CD4-positive, alpha-beta T cell (primary cell): ENCODE measurements around the gene STRA6. TPM values are rescaled to one million over a fixed set of nuclear protein-coding genes. Genes with fewer than 3 reads are reported as not detected.

ENCODE experiments used
- ATAC-seq: fragments of 200-7000 bp; cut with Tn5 transposase; one replicate; pipeline ENCODE4 v1.10.0; 2022; ENCODE audit warnings: mild to moderate bottlenecking; ENCODE audit not compliant: poor library complexity
- CTCF ChIA-PET: fragments of 350-600 bp; sonication (Branson Sonifier 250); formaldehyde crosslinking; loops from one replicate; lab custom pipeline; 2021; ENCODE audit warnings: antibody characterized with exemption, inconsistent platforms; lab: Charles Lee
- POLR2A ChIA-PET: fragments of 350-600 bp; sonication (Branson Sonifier 250); formaldehyde crosslinking; loops from one replicate; lab custom pipeline; 2021; ENCODE audit warnings: antibody characterized with exemption, inconsistent platforms; lab: Charles Lee
- DNase-seq, 14 experiments: peaks; one replicate each; pipeline ENCODE4 v3.0.0-alpha.2; 2013 to 2020; ENCODE audit warnings: mixed read lengths in 2 of 14
- H3K27ac ChIP-seq, 2 donors: one replicate each; pipeline versions ENCODE4 v1.5.1 to v1.7.0; 2013; ENCODE audit warnings: low read length in 2 of 2, low read depth in 1 of 2, mild to moderate bottlenecking in 1 of 2
- H3K27me3 ChIP-seq, 2 experiments: 1 replicate in 1 of 2; 2 replicates in 1 of 2; pipeline versions ENCODE4 v1.6.1 to v1.7.0; 2013; ENCODE audit warnings: low read length in 2 of 2, control low read depth in 1 of 2, mild to moderate bottlenecking in 1 of 2, moderate library complexity in 1 of 2; ENCODE audit not compliant: insufficient read depth in 2 of 2, control insufficient read depth in 1 of 2
- H3K36me3 ChIP-seq: one replicate; pipeline ENCODE4 v1.6.1; 2013; ENCODE audit warnings: low read length, control low read depth; ENCODE audit not compliant: insufficient read depth
- H3K4me1 ChIP-seq: one replicate; pipeline ENCODE4 v1.6.1; 2013; ENCODE audit warnings: low read length, control low read depth; ENCODE audit not compliant: insufficient read depth
- H3K4me3 ChIP-seq: one replicate; pipeline ENCODE4 v1.5.1; 2013; ENCODE audit warnings: mild to moderate bottlenecking, low read length, moderate library complexity
- H3K9me3 ChIP-seq, 2 experiments: 1 replicate in 1 of 2; 2 replicates in 1 of 2; pipeline versions ENCODE4 v1.6.1 to v1.7.0; 2013; ENCODE audit warnings: low read length in 2 of 2, mild to moderate bottlenecking in 2 of 2, control low read depth in 1 of 2, moderate library complexity in 1 of 2; ENCODE audit not compliant: control insufficient read depth in 1 of 2, insufficient read depth in 1 of 2
- H3K27ac Mint-ChIP-seq: one replicate; pipeline ENCODE4 v1.8.0; 2020; ENCODE audit warnings: mixed read lengths
- H3K27me3 Mint-ChIP-seq: one replicate; pipeline ENCODE4 v1.8.0; 2021; ENCODE audit warnings: mixed read lengths
- H3K36me3 Mint-ChIP-seq: one replicate; pipeline ENCODE4 v1.8.0; 2021; ENCODE audit warnings: low read depth, mixed read lengths
- H3K4me1 Mint-ChIP-seq: one replicate; pipeline ENCODE4 v1.8.0; 2021; ENCODE audit warnings: low read depth, mixed read lengths
- H3K4me3 Mint-ChIP-seq: one replicate; pipeline ENCODE4 v1.8.0; 2020; ENCODE audit warnings: mild to moderate bottlenecking, mixed read lengths
- H3K9me3 Mint-ChIP-seq: one replicate; pipeline ENCODE4 v1.8.0; 2020; ENCODE audit warnings: mixed read lengths
- intact Hi-C, 2 experiments: fragments of 100-400 bp; cut with DNase I in 1 of 2; cut with micrococcal nuclease in 1 of 2; formaldehyde crosslinking; loops; one replicate each; pipeline versions ENCODE4 v1.15.1 to v1.9.0; 2023 to 2025; cut with DNase I, micrococcal nuclease
- total RNA-seq, 174 experiments: library from RNA in 2 of 174; stranded (reverse) in 2 of 174; gene quantifications; one replicate each; pipeline ENCODE4 v1.2.3 and lab custom pipeline; 2021 to 2026
- TF ChIP-seq, protein P1 (sequence below): fragments of 200-600 bp; IDR thresholded peaks from one replicate; pipeline ENCODE4 v1.8.0; 2022; ENCODE audit warnings: antibody characterized with exemption, mild to moderate bottlenecking

The STRA6 gene
- total RNA-seq, 2 experiments from 2014 or later = not detected

DNA sequence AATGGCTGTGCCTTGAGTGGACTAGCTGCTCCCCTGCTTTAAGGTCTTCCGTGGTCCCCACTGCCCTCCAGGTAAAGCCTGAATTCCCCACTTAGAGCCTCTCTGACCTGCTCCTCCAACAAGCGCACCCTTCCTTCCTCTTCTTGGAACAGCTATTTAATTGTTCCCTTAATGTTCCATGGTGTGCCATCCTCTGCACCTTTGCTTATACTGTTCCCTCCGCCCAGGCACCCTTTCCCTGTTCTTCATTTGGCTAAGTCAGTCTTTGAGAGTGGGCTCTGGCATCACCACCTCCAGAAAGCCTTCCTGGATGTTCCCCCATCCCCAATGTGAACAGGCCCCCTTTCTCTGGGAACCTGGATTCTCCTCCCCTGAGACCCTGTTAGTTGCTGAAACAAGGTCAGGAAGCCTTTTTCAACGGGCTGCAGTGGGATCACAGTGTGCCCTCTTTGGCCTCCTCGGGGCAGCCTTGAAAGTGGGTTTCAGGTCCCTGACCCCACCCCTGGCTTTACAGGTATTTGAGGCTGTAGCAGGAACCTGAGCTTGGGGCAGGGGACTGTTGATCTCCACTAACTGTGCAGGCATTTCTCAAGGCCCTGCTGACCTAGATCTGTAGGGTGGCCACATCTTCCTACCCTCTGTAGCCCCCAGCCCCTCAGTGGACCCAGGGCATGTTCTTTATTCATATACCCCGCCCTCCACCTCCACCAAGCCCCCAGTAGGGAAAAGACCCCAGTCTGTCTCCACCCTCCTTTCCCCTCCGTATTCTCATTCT lies 24.1 kb downstream of the STRA6 start:
- Mint-ChIP-seq H3K4me1 (no peaks in the 10 kb centered on the region), H3K4me3 (no peak overlapping the region), H3K36me3 (no peaks in the 10 kb centered on the region), H3K27ac (no peak overlapping the region), H3K27me3 (no peaks in the 10 kb centered on the region), H3K9me3 (no peaks in the 10 kb centered on the region)
- Histone ChIP-seq H3K9me3 (peaks cover 0 to 5% of the 10 kb centered on the region in 2 experiments), H3K4me1 (no peaks in the 10 kb centered on the region), H3K4me3 (no peak overlapping the region), H3K36me3 (no peaks in the 10 kb centered on the region), H3K27me3 (no peaks in the 10 kb centered on the region), H3K27ac (no peak overlapping the region)
- intact Hi-C loops = no loop called here
- DNase-seq (no peak), ATAC-seq (no peak)
- POLR2A ChIA-PET = no interaction called here
- TF ChIP-seq, protein P1, sequence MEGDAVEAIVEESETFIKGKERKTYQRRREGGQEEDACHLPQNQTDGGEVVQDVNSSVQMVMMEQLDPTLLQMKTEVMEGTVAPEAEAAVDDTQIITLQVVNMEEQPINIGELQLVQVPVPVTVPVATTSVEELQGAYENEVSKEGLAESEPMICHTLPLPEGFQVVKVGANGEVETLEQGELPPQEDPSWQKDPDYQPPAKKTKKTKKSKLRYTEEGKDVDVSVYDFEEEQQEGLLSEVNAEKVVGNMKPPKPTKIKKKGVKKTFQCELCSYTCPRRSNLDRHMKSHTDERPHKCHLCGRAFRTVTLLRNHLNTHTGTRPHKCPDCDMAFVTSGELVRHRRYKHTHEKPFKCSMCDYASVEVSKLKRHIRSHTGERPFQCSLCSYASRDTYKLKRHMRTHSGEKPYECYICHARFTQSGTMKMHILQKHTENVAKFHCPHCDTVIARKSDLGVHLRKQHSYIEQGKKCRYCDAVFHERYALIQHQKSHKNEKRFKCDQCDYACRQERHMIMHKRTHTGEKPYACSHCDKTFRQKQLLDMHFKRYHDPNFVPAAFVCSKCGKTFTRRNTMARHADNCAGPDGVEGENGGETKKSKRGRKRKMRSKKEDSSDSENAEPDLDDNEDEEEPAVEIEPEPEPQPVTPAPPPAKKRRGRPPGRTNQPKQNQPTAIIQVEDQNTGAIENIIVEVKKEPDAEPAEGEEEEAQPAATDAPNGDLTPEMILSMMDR = no peak
- CTCF ChIA-PET = no interaction called here

DNA sequence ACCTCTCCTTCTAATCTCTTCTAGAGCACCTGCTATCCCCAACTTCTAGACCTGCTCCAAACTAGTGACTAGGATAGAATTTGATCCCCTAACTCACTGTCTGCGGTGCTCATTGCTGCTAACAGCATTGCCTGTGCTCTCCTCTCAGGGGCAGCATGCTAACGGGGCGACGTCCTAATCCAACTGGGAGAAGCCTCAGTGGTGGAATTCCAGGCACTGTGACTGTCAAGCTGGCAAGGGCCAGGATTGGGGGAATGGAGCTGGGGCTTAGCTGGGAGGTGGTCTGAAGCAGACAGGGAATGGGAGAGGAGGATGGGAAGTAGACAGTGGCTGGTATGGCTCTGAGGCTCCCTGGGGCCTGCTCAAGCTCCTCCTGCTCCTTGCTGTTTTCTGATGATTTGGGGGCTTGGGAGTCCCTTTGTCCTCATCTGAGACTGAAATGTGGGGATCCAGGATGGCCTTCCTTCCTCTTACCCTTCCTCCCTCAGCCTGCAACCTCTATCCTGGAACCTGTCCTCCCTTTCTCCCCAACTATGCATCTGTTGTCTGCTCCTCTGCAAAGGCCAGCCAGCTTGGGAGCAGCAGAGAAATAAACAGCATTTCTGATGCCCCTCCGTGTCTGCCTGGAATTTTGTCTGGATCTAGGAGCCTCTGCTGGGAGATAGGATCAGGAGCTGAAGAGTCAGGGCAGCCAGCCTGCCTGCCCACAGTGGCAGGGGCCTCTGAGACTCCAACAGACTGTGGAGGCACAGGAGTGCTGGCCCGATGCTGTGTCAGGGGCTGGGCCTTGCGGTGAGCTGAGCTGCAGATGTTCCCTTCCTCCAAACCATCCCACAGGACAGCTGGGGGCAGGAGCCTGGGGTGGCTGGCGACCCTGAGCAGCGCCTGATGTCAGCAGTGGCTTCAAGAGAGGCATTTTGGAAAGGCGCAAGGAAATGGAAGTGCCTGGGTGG lies 26.0 kb downstream of the STRA6 start:
- POLR2A ChIA-PET = no interaction called here
- Histone ChIP-seq H3K27ac (no peak overlapping the region), H3K27me3 (no peaks in the 10 kb centered on the region), H3K4me1 (no peaks in the 10 kb centered on the region), H3K4me3 (no peak overlapping the region), H3K9me3 (peaks cover 0 to 5% of the 10 kb centered on the region in 2 experiments), H3K36me3 (no peaks in the 10 kb centered on the region)
- ATAC-seq (no peak), DNase-seq (no peak)
- no peaks in the 10 kb centered on the region for H3K4me1 Mint-ChIP-seq
- TF ChIP-seq, protein P1 = no peak
- CTCF ChIA-PET = no interaction called here
- H3K27me3 Mint-ChIP-seq = no peaks in the 10 kb centered on the region
- no peaks in the 10 kb centered on the region for H3K36me3 Mint-ChIP-seq
- no peak overlapping the region for H3K27ac Mint-ChIP-seq
- H3K4me3 Mint-ChIP-seq = no peak overlapping the region
- H3K9me3 Mint-ChIP-seq = no peaks in the 10 kb centered on the region
- intact Hi-C loops = no loop called here

DNA sequence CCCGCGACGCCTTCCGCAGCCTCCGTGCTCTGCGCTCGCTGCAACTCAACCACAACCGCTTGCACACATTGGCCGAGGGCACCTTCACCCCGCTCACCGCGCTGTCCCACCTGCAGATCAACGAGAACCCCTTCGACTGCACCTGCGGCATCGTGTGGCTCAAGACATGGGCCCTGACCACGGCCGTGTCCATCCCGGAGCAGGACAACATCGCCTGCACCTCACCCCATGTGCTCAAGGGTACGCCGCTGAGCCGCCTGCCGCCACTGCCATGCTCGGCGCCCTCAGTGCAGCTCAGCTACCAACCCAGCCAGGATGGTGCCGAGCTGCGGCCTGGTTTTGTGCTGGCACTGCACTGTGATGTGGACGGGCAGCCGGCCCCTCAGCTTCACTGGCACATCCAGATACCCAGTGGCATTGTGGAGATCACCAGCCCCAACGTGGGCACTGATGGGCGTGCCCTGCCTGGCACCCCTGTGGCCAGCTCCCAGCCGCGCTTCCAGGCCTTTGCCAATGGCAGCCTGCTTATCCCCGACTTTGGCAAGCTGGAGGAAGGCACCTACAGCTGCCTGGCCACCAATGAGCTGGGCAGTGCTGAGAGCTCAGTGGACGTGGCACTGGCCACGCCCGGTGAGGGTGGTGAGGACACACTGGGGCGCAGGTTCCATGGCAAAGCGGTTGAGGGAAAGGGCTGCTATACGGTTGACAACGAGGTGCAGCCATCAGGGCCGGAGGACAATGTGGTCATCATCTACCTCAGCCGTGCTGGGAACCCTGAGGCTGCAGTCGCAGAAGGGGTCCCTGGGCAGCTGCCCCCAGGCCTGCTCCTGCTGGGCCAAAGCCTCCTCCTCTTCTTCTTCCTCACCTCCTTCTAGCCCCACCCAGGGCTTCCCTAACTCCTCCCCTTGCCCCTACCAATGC lies 27.1 kb downstream of the STRA6 start:
- ChIA-PET CTCF (no interaction called here), POLR2A (no interaction called here)
- no peaks in the 10 kb centered on the region for H3K9me3 Mint-ChIP-seq
- no peaks in the 10 kb centered on the region for H3K36me3 Mint-ChIP-seq
- Histone ChIP-seq H3K27me3 (no peaks in the 10 kb centered on the region), H3K4me1 (no peaks in the 10 kb centered on the region), H3K36me3 (no peaks in the 10 kb centered on the region), H3K9me3 (peaks cover 0 to 5% of the 10 kb centered on the region in 2 experiments), H3K4me3 (no peak overlapping the region), H3K27ac (no peak overlapping the region)
- no peaks in the 10 kb centered on the region for H3K4me1 Mint-ChIP-seq
- DNase-seq = no peak
- TF ChIP-seq, protein P1 = no peak
- no peaks in the 10 kb centered on the region for H3K27me3 Mint-ChIP-seq
- no peak overlapping the region for H3K4me3 Mint-ChIP-seq
- ATAC-seq = no peak
- intact Hi-C loops = no loop called here
- H3K27ac Mint-ChIP-seq = no peak overlapping the region
